GM12878 (cell line): Measurements from ENCODE around the gene GH1. TPM values are rescaled to one million over a fixed set of nuclear protein-coding genes. Genes with fewer than 3 reads are reported as not detected.

Experiments used
- ATAC-seq: fragments of 200-7000 bp; cut with Tn5 transposase; 3 replicates; pipeline ENCODE4 v1.9.1; 2020; ENCODE audit warnings: mild to moderate bottlenecking, moderate library complexity
- BruUV-seq: library from RNA; stranded (reverse); fragments of 400-500 nt; replicated peaks from 2 replicates; lab custom pipeline; 2021; lab: Mats Ljungman, UMichigan
- CTCF ChIA-PET: fragments of 300-600 bp; sonication (Branson Sonifier 250); formaldehyde crosslinking; extraction: SDS; loops from one replicate; lab custom pipeline; 2021; ENCODE audit warnings: inconsistent platforms; lab: Yijun Ruan, JAX
- POLR2A ChIA-PET: fragments of 350-600 bp; formaldehyde crosslinking; extraction: SDS; loops from one replicate; lab custom pipeline; 2021; ENCODE audit warnings: inconsistent platforms; lab: Charles Lee
- RAD21 ChIA-PET: fragments of 300-600 bp; sonication (Branson Sonifier 250); formaldehyde crosslinking; loops from one replicate; lab custom pipeline; 2023; ENCODE audit warnings: antibody characterized with exemption; ENCODE audit not compliant: unreplicated experiment; lab: Charles Lee
- SMC1A ChIA-PET: fragments of 300-600 bp; sonication (Branson Sonifier 250); formaldehyde crosslinking; loops from one replicate; lab custom pipeline; 2023; ENCODE audit not compliant: unreplicated experiment, uncharacterized antibody; lab: Charles Lee
- DNase-seq: peaks from one replicate; pipeline ENCODE4 v3.0.0-alpha.2; 2011; ENCODE audit warnings: low read depth, low spot score
- FAIRE-seq: peaks from 3 replicates; lab custom pipeline; 2011; peaks lifted over from hg19 to GRCh38; lab: Jason Lieb, UNC
- H2AFZ ChIP-seq: 2 replicates; pipeline ENCODE4 v1.6.0; 2011; ENCODE audit warnings: low read depth, low read length, control low read depth; ENCODE audit not compliant: control insufficient read depth
- H3K27ac ChIP-seq: 2 replicates; pipeline ENCODE4 v1.5.1; 2011; ENCODE audit warnings: control low read depth; ENCODE audit not compliant: control insufficient read depth, insufficient read depth
- H3K27me3 ChIP-seq, 2 experiments: replicated peaks in 1 of 2; 2 replicates each; pipeline versions ENCODE4 v1.6.0 to v1.6.1; 2011; ENCODE audit warnings: low read length in 1 of 2; ENCODE audit not compliant: control insufficient read depth in 2 of 2, insufficient read depth in 2 of 2
- H3K36me3 ChIP-seq, 2 experiments: 2 replicates each; pipeline ENCODE4 v1.5.1; 2011; ENCODE audit warnings: low read length in 1 of 2; ENCODE audit not compliant: control insufficient read depth in 2 of 2, insufficient read depth in 2 of 2
- H3K4me1 ChIP-seq: 2 replicates; pipeline ENCODE4 v1.6.1; 2011; ENCODE audit warnings: mild to moderate bottlenecking, low read length, moderate library complexity, mixed read lengths; ENCODE audit not compliant: control insufficient read depth, insufficient read depth
- H3K4me2 ChIP-seq: 2 replicates; pipeline ENCODE4 v1.6.0; 2011; ENCODE audit warnings: control low read depth; ENCODE audit not compliant: control insufficient read depth, insufficient read depth
- H3K4me3 ChIP-seq: fragments of 200-600 bp; sonication (generic); 2 replicates; pipeline ENCODE4 v1.5.1; 2016
- H3K79me2 ChIP-seq: 2 replicates; pipeline ENCODE4 v1.6.0; 2011; ENCODE audit warnings: low read length; ENCODE audit not compliant: control insufficient read depth, insufficient read depth
- H3K9ac ChIP-seq: 2 replicates; pipeline ENCODE4 v1.8.0; 2011; ENCODE audit warnings: low read length, control low read depth, mixed read lengths; ENCODE audit not compliant: control insufficient read depth, insufficient read depth
- H3K9me3 ChIP-seq: replicated peaks from 3 replicates; pipeline ENCODE4 v1.5.1; 2011; ENCODE audit warnings: mild to moderate bottlenecking, low read length; ENCODE audit not compliant: control insufficient read depth, insufficient read depth
- H4K20me1 ChIP-seq: 2 replicates; pipeline ENCODE4 v1.6.0; 2011; ENCODE audit not compliant: control insufficient read depth, insufficient read depth
- RAD21 ChIP-seq: IDR thresholded peaks from 2 replicates; pipeline ENCODE4 v1.6.1; 2011; ENCODE audit warnings: mild to moderate bottlenecking, low read depth, low read length, moderate library complexity; ENCODE audit not compliant: insufficient read depth
- RB1 ChIP-seq: fragments of 450-650 bp; formaldehyde crosslinking; IDR thresholded peaks from 2 replicates; pipeline ENCODE4 v1.6.1; 2017; ENCODE audit warnings: mild to moderate bottlenecking, borderline replicate concordance
- RUNX3 ChIP-seq: IDR thresholded peaks from 2 replicates; pipeline ENCODE4 v1.6.1; 2012; ENCODE audit warnings: low read length, inconsistent platforms
- SMC3 ChIP-seq: IDR thresholded peaks from 2 replicates; pipeline ENCODE4 v1.6.1; 2011; ENCODE audit warnings: low read length, improper control_type of control experiment, borderline replicate concordance
- STAT1 ChIP-seq: fragments of 450-650 bp; conservative IDR thresholded peaks from 2 replicates; pipeline ENCODE4 v1.6.1; 2014; ENCODE audit warnings: antibody characterized with exemption, mild to moderate bottlenecking
- TCF12 ChIP-seq: IDR thresholded peaks from 2 replicates; pipeline ENCODE4 v1.6.1; 2011; ENCODE audit warnings: low read depth, mild to moderate bottlenecking, low read length
- TCF7 ChIP-seq: IDR thresholded peaks from 2 replicates; pipeline ENCODE4 v1.6.1; 2014; ENCODE audit warnings: antibody characterized with exemption, borderline replicate concordance
- ZNF592 ChIP-seq: fragments of 450-650 bp; IDR thresholded peaks from 2 replicates; pipeline ENCODE4 v1.6.1; 2017; ENCODE audit warnings: mild to moderate bottlenecking, moderate library complexity
- ZNF687 ChIP-seq: fragments of 450-650 bp; IDR thresholded peaks from 2 replicates; pipeline ENCODE4 v1.6.1; 2017; ENCODE audit warnings: mild to moderate bottlenecking, moderate library complexity
- WGBS: methylation state at CpG from one replicate; pipeline ENCODE4 v1.1.6; 2016; ENCODE audit warnings: low lambda C conversion rate; ENCODE audit not compliant: insufficient replicate concordance, insufficient coverage; ENCODE audit errors: missing lambda C conversion rate; 5-methylcytosine and 5-hydroxymethylcytosine counted together
- in situ Hi-C: fragments of 300-500 bp; cut with MboI; formaldehyde crosslinking; loops from 9 replicates; pipeline ENCODE4 v1.14.3; 2018; ENCODE audit warnings: mixed read lengths
- intact Hi-C: fragments of 100-400 bp; cut with micrococcal nuclease; formaldehyde crosslinking; loops from one replicate; pipeline ENCODE4 v1.14.2; 2022; ENCODE audit not compliant: unreplicated experiment
- polyA plus RNA-seq, 11 experiments: library from polyadenylated mRNA; depleted of rRNA in 4 of 11; unstranded in 6 of 11; stranded (reverse) in 5 of 11; fragments of >200 nt; fragmentation: Nextera tagmentation in 4 of 11; fragmentation: Illumina TruSeq in 1 of 11; extraction: Ambion mirVana in 4 of 11; extraction: Trizol in 1 of 11; gene quantifications; 1 replicate in 1 of 11; 2 replicates in 10 of 11; pipeline versions ENCODE4 v1.2.1 to v1.2.3, GENCODE V29; 2011 to 2016; ENCODE audit warnings: inconsistent platforms in 2 of 11, missing spikeins in 2 of 11, low read depth in 1 of 11
- total RNA-seq, 4 experiments: library from RNA; depleted of rRNA in 3 of 4; stranded (reverse); fragments of >200 nt in 3 of 4; fragmentation: Illumina TruSeq in 1 of 4; extraction: Trizol in 1 of 4; gene quantifications; 2 replicates each; pipeline versions ENCODE4 v1.2.1 to v1.2.3, GENCODE V29; 2013 to 2021

GH1 gene
- total and polyA plus RNA-seq, 10 of the 15 experiments (the other 5 are each of a cell fraction or from before 2014, with no cell fraction given), result 0.13 to 0.42 TPM; not detected in 8

- TF ChIP-seq RB1, result no peak
- no peak for TF ChIP-seq ZNF687
- peak; percentile 29; the same call in 1 of the 2 replicates for TF ChIP-seq RUNX3
These were observed 35.9 kb upstream of the GH1 start (continued) for GRCh38 chr17:63954402-63955063.

GRCh38 chr17:63950940-63951907, 32.6 kb upstream of the GH1 start:
- ATAC-seq (peak; percentile 44), FAIRE-seq (peak; percentile 71), DNase-seq (no peak)
- Histone ChIP-seq H3K36me3 (no peaks in the 10 kb centered on the region), H4K20me1 (no peaks in the 10 kb centered on the region), H3K4me1 (peaks cover 24% of the 10 kb centered on the region), H3K79me2 (no peaks in the 10 kb centered on the region), H3K4me3 (no peak overlapping the region), H3K9me3 (no peaks in the 10 kb centered on the region), H3K27ac (no peak overlapping the region), H3K4me2 (no peak overlapping the region), H3K27me3 (no peaks in the 10 kb centered on the region), H2AFZ (no peak overlapping the region), H3K9ac (no peak overlapping the region)
- 62% methylated on average over 25 of the region's 29 CpGs for WGBS
- ChIA-PET POLR2A (interaction anchor here (1.7 kb wide), 1 partner anchor 32 kb away, joined by 8 read pairs; no protein-coding TSS in a partner anchor), RAD21 (interaction anchor here (0.6 to 7.8 kb wide), 20 partner anchors 10 to 246 kb away, joined by 3 to 97 read pairs (median 4); partner anchors contain the start of genes CD79B, GH1 and ICAM2), CTCF (interaction anchor here (0.5 to 11.0 kb wide), 24 partner anchors 10 to 329 kb away, joined by 3 to 315 read pairs (median 4); partner anchors contain the start of genes CD79B, CSHL1, GH1 and ICAM2), SMC1A (interaction anchor here (0.6 to 9.9 kb wide), 21 partner anchors 17 to 331 kb away, joined by 3 to 155 read pairs (median 4); partner anchors contain the start of genes CD79B, CSHL1, GH1 and ICAM2)
- intact Hi-C loops, result loop anchor here (1.0 to 5.0 kb wide), 2 partner anchors 32 to 66 kb away; no protein-coding TSS in a partner anchor
- BruUV-seq, result no TSS peak
- in situ Hi-C loops, result no loop called here
- TF ChIP-seq TCF7 (no peak), TCF12 (0 out of 2 replicates have a peak, but pooled peaks have one; percentile 12), RUNX3 (peak; percentile 32; the same call in 1 of the 2 replicates), ZNF592 (no peak), SMC3 (peak; percentile 75), STAT1 (0 out of 2 replicates have a peak, but pooled peaks have one; percentile 23), RAD21 (peak; percentile 69)
